ENCODE measurements around the gene DDIT3.
A peak's percentile ranks its signal among the peaks of the same experiment; 100 is the strongest.
"Not testable (repeated sequence)": the region's sequence is repeated elsewhere in the genome, so short reads cannot be mapped to it uniquely, and the experiment has no call there.

Gene DDIT3

GRCh38 chr12:57511588-57512325 lies 8.6 kb downstream of the DDIT3 start:
- no peak for DNase-seq

DNA sequence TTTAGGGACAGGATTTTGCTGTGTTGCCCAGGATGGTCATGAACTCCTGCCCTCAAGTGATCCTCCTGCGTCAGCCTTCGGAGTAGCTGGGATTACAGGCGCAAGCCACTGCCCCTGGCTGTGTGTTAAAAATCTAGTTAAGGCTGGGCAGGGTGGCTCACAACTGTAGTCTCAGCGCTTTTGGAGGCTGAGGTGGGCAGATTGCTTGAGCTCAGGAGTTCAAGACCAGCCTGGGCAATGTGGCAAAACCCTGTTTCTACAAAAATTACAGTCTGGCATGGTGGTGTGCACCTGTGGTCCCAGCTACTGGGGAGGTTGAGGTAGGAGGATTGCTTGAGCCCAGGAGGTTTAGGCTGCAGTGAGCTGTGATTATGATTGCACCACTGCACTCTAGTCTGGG lies 9.2 kb downstream of the DDIT3 start:
- DNase-seq: no peak

- not testable (repeated sequence) for DNase-seq
Measured at GRCh38 chr12:57507796-57508195, 12.5 kb downstream of the DDIT3 start.

GRCh38 chr12:57506541-57506940 lies 13.8 kb downstream of the DDIT3 start:
- DNase-seq: not testable (repeated sequence)

DNA sequence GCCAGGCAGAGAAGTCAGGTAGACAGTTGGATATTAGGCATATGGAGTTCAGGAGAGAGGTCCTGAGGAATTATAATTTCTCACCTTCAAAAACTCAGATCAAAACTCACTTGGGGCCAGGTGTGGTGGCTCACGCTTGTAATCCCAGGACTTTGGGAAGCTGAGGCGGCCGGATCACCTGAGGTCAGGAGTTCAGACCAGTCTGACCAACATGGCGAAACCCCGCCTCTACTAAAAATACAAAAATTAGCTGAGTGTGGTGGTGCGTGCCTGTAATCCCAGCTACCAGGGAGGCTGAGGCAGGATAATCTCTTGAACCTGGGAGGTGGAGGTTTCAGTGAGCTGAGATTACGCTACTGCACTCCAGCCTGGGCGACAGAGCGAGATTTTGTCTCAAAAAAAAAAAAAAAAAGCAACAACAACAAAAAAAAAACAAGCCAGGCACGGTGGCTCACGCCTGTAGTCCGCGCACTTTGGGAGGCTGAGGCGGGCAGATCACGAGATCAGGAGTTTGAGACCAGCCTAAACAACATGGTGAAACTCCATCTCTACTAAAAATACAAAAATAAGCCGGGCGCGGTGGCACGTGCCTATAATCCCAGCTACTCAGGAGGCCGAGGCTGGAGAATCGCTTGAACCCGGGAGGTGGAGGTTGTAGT lies 17.9 kb downstream of the DDIT3 start:
- not testable (repeated sequence) for DNase-seq

GRCh38 chr12:57500213-57500612 lies 20.1 kb downstream of the DDIT3 start:
- no peak for DNase-seq

GRCh38 chr12:57498571-57498970 lies 21.7 kb downstream of the DDIT3 start:
- DNase-seq: no peak

GRCh38 chr12:57498132-57498502 lies 22.2 kb downstream of the DDIT3 start:
- no peak for DNase-seq

DNA sequence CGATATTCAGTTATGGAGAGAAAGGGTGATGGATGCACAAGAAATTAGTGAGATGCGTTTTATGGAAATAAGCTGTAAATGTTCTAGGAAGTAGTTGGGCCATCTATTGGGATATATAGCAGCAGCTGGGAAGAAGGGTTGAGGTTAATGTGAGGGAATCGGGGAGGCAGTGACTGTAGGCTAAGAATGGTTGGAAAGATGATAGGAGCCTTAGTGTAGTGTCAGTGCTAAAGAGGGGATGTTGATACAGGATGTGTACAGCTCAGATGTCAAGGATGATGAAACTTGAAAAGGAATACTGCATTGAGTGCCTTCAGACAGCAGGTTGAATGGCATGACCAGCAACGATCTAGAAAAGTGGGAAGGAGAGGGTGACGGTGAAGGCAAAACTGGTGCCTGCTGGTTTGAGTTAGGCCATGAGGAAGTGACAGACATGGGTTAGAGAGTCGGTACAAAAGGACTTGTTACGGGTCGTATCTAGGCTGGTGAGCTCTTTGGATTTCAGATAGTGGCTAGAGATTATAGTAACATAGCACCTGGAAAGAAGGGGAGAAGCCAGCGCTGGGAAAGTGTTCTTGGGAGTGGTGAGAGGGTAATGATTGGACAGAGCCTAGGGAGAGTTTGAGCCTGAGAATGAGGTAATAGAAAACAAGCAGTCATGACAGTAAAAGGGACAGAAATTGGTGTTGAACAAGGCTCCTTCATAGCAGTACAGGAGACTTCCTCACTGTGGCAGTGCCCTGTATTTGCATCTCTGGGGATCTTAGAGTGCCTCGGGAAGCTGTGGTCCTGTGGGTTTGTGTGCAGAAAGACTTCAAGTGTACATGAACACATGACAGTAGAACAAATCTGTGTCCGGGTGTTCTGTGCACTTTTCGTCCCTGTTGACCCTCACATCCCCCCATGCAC lies 22.8 kb downstream of the DDIT3 start:
- no peak for DNase-seq

DNA sequence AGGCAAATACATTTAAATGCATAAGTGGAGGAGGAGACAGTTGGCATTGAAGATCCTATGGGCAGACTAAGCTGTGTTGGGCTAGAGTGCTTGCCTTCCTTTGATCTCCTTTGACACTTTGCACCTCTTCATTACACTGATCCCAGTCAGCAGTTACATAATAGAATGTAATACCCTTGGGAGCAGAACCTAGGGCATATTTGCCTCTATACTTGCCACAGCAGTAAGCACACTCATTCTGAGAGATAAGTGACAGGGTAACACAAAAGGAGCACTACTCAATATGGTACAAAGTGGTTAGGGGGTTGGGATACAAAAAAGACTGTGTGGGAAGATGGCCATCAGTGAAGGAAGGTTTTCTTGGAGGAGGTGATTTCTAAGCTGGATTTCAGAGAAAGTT lies 23.5 kb downstream of the DDIT3 start:
- no peak for DNase-seq

DNA sequence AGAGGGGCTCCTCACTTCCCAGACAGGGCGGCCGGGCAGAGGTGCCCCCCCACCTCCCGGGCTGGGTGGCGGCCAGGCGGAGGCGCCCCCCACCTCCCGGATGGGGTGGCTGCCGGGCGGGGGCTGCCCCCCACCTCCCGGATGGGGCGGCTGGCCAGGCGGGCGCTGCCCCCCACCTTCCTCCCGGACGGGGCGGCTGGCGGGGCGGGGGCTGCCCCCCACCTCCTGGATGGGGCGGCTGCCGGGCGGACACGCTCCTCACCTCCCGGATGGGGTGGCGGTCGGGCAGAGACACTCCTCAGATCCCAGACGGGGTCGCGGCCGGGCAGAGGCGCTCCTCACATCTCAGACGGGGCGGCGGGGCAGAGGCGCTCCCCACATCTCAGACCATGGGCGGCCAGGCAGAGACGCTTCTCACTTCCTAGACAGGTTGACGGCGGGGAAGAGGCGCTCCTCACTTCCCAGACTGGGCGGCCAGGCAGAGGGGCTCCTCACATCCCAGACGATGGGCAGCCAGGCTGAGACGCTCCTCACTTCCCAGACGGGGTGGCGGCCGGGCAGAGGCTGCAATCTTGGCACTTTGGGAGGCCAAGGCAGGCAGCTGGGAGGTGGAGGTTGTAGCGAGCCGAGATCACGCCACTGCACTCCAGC lies 25.1 kb downstream of the DDIT3 start:
- DNase-seq: not testable (repeated sequence)

- no peak for DNase-seq
Measured at GRCh38 chr12:57491393-57492280, 28.7 kb downstream of the DDIT3 start.

- DNase-seq: no peak
Measured at GRCh38 chr12:57490126-57490525, 30.2 kb downstream of the DDIT3 start.

DNA sequence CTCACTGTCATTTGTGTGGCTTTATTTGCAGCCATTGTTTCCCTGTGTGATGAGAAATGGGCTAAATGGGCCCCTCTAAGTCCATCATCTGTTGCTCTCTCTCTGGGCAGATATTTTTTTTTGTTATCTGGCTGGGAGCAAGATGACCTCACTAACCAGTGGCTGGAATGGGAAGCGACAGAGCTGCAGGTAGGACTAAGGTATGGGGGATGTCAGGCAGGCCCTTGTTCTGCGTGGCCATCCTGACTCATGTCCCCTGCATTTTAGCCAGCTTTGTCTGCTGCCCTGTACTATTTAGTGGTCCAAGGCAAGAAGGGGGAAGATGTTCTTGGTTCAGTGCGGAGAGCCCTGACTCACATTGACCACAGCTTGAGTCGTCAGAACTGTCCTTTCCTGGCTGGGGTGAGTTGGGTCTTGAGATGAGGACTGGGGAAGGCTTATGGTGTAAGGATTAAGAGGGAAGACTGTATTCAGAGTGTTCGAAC lies 31.1 kb downstream of the DDIT3 start:
- no peak for DNase-seq

DNA sequence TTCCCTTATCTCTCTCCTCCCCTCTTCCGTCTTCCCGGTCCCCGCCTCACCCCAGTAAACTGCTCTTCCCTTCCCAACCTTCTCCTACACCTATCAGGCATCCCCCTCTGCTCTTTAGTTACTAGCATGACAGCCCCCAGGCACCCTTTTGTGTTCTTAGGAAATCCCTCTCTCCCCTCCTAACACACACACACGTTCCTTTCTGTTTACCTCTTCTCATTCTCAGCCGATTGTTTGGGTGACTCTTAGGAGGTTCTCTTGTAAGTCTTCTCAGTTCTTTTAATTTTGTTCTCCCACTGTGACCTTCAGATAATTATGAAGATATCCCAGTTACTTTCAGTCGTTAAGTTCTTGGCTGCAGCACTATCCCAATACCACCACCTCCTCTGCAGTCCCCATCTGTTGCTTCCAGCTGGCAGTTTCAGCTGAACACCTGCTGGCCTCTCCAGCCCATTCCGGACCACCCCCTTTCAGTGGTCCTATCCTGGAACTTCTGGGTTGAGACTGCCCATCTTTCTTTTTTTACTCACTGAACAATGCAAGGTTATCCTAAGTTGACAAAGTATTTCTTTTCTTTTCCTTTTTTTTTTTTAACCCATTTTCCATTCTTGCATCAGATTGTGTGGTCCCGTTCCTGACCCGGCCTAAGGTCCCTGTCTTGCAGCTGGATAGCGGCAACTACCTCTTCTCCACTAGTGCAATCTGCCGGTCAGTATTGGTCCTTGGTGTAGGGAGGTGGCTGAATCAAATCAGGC lies 31.7 kb downstream of the DDIT3 start:
- no peak for DNase-seq

- DNase-seq: peak; percentile 90 to 91
Measured at GRCh38 chr12:57487597-57488401, 32.5 kb downstream of the DDIT3 start, which contains the start of gene MARS1. Gene MARS1 (plus strand): TSS chr12:57488068. CDS start chr12:57488091, 23 bp downstream.

DNA sequence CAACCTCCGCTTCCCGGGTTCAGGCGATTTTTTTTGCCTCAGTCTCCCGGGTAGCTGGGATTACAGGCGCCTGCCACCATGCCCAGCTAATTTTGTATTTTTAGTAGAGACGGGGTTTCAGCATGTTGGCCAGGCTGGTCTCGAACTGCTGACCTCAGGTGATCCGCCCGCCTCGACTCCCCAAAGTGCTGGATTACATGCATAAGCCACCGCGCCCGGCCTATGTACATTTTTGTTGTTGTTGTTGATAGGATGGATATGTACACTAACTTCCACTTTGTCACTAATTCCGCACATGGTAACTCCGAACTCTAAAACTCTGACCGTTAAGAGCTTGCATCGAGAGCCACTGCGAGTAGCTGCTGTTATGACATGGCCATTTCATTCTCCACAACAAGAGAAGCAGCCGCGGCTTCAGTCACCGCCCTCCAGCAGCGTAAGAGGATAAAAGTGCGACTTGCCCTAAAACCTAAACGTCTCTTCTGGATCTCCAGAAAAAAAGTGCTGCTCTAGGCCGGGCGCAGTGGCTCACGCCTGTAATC lies 33.2 kb downstream of the DDIT3 start:
- no peak for DNase-seq

DNA sequence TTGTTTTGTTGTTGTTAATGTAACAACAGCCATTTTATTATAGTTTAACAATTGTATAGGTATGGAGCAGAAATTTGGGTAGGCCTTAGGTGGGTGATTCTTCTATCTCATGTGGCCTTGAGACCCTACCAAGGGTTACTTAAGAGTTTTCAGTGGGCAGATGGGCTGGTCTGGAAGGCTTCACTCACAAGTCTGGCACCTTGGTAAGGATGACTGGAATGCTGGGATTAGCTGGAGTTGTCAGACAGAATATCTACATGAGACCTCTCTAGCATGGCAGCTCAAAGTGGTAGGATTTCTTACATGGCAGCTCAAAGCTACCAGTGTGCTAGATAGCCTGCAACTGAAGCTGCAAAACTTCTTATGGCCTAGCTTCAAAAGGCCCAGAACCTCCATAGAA lies 34.6 kb downstream of the DDIT3 start:
- DNase-seq: no peak

GRCh38 chr12:57483466-57483865 lies 36.8 kb downstream of the DDIT3 start:
- no peak for DNase-seq

DNA sequence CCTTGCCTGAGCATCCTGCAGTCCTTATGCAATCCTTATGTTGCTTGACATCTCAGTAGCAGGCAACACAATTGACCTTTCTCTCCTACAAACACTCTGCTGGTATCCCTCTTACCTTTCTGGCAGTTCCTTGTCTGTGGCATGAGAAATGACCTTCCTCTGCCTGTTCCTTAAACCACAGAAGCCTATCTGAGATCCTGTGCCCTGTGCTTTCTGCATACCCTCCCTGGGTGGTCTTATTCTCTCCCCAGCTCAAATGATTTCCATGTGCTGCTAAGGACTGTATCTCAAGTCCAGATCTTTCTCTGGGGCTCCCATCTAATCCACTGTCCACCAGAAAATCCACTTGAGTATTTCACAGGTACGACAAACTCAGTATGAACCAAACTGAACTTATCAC lies 38.6 kb downstream of the DDIT3 start:
- no peak for DNase-seq

Measured in activated CD4-positive, alpha-beta T cell treated with anti-CD3 and anti-CD28 coated beads for 4 hours (primary cell).